Neural progenitor cell (in vitro differentiated cells): ENCODE measurements around the gene CHGA. TPM values are rescaled to one million over a fixed set of nuclear protein-coding genes. Genes with fewer than 3 reads are reported as not detected.

Experiments
- DNase-seq: peaks from one replicate; pipeline ENCODE4 v3.0.0-alpha.2; 2016; ENCODE audit warnings: low spot score
- H2AFZ ChIP-seq: fragments of 200-600 bp; sonication (generic); replicated peaks from 2 replicates; pipeline ENCODE4 v1.6.1; 2016; ENCODE audit warnings: antibody characterized with exemption
- H3F3A ChIP-seq: fragments of 200-600 bp; sonication (generic); 2 replicates; pipeline ENCODE4 v1.6.1; 2016; ENCODE audit warnings: antibody characterized with exemption, low read depth
- H3K27ac ChIP-seq: fragments of 200-600 bp; sonication (generic); 2 replicates; pipeline ENCODE4 v1.5.1; 2016; ENCODE audit warnings: mild to moderate bottlenecking
- H3K27me3 ChIP-seq: fragments of 200-600 bp; sonication (generic); 2 replicates; pipeline ENCODE4 v1.6.1; 2016; ENCODE audit warnings: mild to moderate bottlenecking, moderate library complexity
- H3K36me3 ChIP-seq: fragments of 200-600 bp; sonication (generic); 2 replicates; pipeline ENCODE4 v1.5.1; 2016
- H3K4me1 ChIP-seq: fragments of 200-600 bp; sonication (generic); 2 replicates; pipeline ENCODE4 v1.6.1; 2016; ENCODE audit warnings: mixed run types
- H3K4me2 ChIP-seq: fragments of 200-600 bp; sonication (generic); 2 replicates; pipeline ENCODE4 v1.6.1; 2016
- H3K4me3 ChIP-seq: fragments of 200-600 bp; sonication (generic); 2 replicates; pipeline ENCODE4 v1.5.1; 2016
- H3K79me2 ChIP-seq: fragments of 200-600 bp; sonication (generic); 2 replicates; pipeline ENCODE4 v1.6.1; 2016; ENCODE audit warnings: low read depth
- H3K9ac ChIP-seq: fragments of 200-600 bp; sonication (generic); 2 replicates; pipeline ENCODE4 v1.6.1; 2016
- H3K9me3 ChIP-seq: fragments of 200-600 bp; sonication (generic); 2 replicates; pipeline ENCODE4 v1.5.1; 2016; ENCODE audit warnings: low read depth
- H4K20me1 ChIP-seq: fragments of 200-600 bp; sonication (generic); 2 replicates; pipeline ENCODE4 v1.6.1; 2016; ENCODE audit warnings: low read depth
- H3K27ac Mint-ChIP-seq: 3 replicates; pipeline ENCODE4 v1.8.0; 2021; ENCODE audit warnings: mixed read lengths
- H3K27me3 Mint-ChIP-seq: 2 replicates; pipeline ENCODE4 v1.8.0; 2022; ENCODE audit warnings: low read depth, mild to moderate bottlenecking, inconsistent platforms, moderate library complexity, mixed read lengths; ENCODE audit not compliant: insufficient read depth
- H3K36me3 Mint-ChIP-seq: 3 replicates; pipeline ENCODE4 v1.8.0; 2021; ENCODE audit warnings: mixed read lengths
- H3K4me1 Mint-ChIP-seq: 3 replicates; pipeline ENCODE4 v1.8.0; 2021; ENCODE audit warnings: mixed read lengths
- H3K4me3 Mint-ChIP-seq: 3 replicates; pipeline ENCODE4 v1.8.0; 2021; ENCODE audit warnings: mild to moderate bottlenecking, moderate library complexity, mixed read lengths
- H3K9me3 Mint-ChIP-seq: 3 replicates; pipeline ENCODE4 v1.8.0; 2020; ENCODE audit warnings: mixed read lengths
- EZH2 ChIP-seq: fragments of 200-600 bp; sonication (generic); IDR thresholded peaks from 2 replicates; pipeline ENCODE4 v1.6.1; 2017; ENCODE audit warnings: antibody characterized with exemption, mild to moderate bottlenecking, moderate library complexity
- EZH2phosphoT487 ChIP-seq: fragments of 200-600 bp; sonication (generic); IDR thresholded peaks from 2 replicates; pipeline ENCODE4 v1.6.1; 2017; ENCODE audit warnings: antibody characterized with exemption
- total RNA-seq: library from RNA; depleted of rRNA; stranded (reverse); fragments of >200 nt; gene quantifications from 2 replicates; pipeline ENCODE4 v1.2.3, GENCODE V29; 2015; ENCODE audit warnings: low replicate concordance
- TF ChIP-seq, protein P1 (sequence below): fragments of 200-600 bp; sonication (generic); IDR thresholded peaks from 2 replicates; pipeline ENCODE4 v1.5.1; 2017; ENCODE audit warnings: antibody characterized with exemption, mild to moderate bottlenecking

Gene CHGA
- total RNA-seq, 1 donor from 2014 or later: not detected

DNA sequence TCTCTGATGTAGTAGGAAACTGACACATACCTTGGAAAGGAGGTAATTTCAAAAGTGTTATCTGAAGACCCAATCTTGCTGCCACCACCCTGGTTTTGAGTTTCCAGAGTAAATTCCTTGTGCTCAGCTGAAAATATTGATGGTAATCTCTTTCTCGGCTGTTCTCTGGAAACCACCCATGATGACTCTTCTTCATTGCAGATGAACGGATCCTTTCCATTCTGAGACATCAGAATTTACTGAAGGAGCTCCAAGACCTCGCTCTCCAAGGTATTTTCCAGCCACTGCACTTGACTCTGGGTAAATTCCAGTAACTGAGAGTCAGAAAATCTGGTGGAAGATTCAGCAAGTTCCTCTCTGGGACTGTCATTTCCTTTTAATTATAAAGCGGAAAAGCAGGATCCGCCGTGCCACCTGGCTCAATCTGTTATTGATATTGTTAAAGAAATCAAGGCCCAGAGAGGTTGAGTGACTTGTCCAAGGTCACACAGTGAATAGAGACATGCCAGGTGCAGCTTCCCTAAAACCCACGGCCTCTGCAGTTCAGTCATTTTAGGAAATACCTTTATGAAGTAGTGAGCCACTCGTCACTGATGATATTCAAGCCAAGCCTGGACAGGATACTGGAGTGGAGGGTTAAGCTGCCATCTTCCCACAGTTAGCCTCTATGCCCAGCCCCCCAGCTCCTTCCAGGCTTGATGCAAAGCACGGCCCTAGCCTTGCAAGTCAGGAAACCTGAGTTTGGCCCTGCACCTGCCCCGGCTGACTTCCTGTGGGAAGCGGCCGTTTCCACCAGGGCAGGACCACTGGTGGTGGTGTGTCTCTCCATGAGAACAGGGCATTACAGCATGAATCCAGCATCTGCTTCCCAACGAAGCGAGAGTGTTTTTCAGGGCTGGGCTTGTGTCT lies 4.7 kb downstream of the CHGA start:
- Histone ChIP-seq H3K9me3 (no peaks in the 10 kb centered on the region), H3K79me2 (no peaks in the 10 kb centered on the region), H3K4me3 (no peak overlapping the region), H3K4me1 (no peaks in the 10 kb centered on the region), H2AFZ (no peak overlapping the region), H3K9ac (no peak overlapping the region), H3K4me2 (no peak overlapping the region), H3K27ac (no peak overlapping the region), H4K20me1 (peaks cover 8% of the 10 kb centered on the region), H3K36me3 (no peaks in the 10 kb centered on the region), H3F3A (no peaks in the 10 kb centered on the region), H3K27me3 (peaks cover 36% of the 10 kb centered on the region)
- no peak for TF ChIP-seq EZH2phosphoT487
- TF ChIP-seq, protein P1, sequence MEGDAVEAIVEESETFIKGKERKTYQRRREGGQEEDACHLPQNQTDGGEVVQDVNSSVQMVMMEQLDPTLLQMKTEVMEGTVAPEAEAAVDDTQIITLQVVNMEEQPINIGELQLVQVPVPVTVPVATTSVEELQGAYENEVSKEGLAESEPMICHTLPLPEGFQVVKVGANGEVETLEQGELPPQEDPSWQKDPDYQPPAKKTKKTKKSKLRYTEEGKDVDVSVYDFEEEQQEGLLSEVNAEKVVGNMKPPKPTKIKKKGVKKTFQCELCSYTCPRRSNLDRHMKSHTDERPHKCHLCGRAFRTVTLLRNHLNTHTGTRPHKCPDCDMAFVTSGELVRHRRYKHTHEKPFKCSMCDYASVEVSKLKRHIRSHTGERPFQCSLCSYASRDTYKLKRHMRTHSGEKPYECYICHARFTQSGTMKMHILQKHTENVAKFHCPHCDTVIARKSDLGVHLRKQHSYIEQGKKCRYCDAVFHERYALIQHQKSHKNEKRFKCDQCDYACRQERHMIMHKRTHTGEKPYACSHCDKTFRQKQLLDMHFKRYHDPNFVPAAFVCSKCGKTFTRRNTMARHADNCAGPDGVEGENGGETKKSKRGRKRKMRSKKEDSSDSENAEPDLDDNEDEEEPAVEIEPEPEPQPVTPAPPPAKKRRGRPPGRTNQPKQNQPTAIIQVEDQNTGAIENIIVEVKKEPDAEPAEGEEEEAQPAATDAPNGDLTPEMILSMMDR: no peak
- TF ChIP-seq EZH2: no peak
- Mint-ChIP-seq H3K9me3 (no peaks in the 10 kb centered on the region), H3K27ac (no peak overlapping the region), H3K27me3 (peaks cover 16% of the 10 kb centered on the region), H3K4me3 (no peak overlapping the region), H3K36me3 (no peaks in the 10 kb centered on the region), H3K4me1 (peaks cover 1% of the 10 kb centered on the region)
- no peak for DNase-seq

DNA sequence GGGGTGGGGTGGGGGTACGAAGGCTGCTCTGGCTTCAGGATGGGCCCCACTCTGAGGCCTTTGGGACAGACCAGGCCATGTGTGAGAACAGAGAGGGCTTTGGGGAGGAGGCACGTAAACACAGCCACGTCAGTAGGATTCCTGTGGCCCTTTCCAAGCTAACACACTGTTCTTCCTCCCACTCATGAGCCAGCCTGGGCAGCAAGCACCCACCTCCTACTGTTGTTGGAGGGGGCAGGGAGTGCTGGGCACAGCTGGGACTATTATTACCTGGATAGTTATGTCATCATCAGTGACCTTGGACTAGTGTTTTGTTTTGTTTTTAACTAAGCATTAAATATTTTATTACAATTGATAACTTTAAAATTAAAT lies 5.3 kb downstream of the CHGA start:
- H3F3A ChIP-seq: no peaks in the 10 kb centered on the region
- no peak overlapping the region for H3K4me3 Mint-ChIP-seq
- no peaks in the 10 kb centered on the region for H3K4me1 Mint-ChIP-seq
- no peak overlapping the region for H2AFZ ChIP-seq
- H3K9me3 Mint-ChIP-seq: no peaks in the 10 kb centered on the region
- H3K36me3 ChIP-seq: no peaks in the 10 kb centered on the region
- no peaks in the 10 kb centered on the region for H3K4me1 ChIP-seq
- no peak overlapping the region for H3K4me2 ChIP-seq
- no peaks in the 10 kb centered on the region for H3K9me3 ChIP-seq
- no peaks in the 10 kb centered on the region for H3K79me2 ChIP-seq
- H3K9ac ChIP-seq: no peak overlapping the region
- DNase-seq: no peak
- TF ChIP-seq EZH2 (no peak), EZH2phosphoT487 (no peak)
- TF ChIP-seq, protein P1: no peak
- H3K4me3 ChIP-seq: no peak overlapping the region
- H3K27me3 ChIP-seq: peaks cover 31% of the 10 kb centered on the region
- no peak overlapping the region for H3K27ac Mint-ChIP-seq
- peaks cover 14% of the 10 kb centered on the region for H3K27me3 Mint-ChIP-seq
- no peaks in the 10 kb centered on the region for H3K36me3 Mint-ChIP-seq
- peaks cover 8% of the 10 kb centered on the region for H4K20me1 ChIP-seq
- no peak overlapping the region for H3K27ac ChIP-seq

DNA sequence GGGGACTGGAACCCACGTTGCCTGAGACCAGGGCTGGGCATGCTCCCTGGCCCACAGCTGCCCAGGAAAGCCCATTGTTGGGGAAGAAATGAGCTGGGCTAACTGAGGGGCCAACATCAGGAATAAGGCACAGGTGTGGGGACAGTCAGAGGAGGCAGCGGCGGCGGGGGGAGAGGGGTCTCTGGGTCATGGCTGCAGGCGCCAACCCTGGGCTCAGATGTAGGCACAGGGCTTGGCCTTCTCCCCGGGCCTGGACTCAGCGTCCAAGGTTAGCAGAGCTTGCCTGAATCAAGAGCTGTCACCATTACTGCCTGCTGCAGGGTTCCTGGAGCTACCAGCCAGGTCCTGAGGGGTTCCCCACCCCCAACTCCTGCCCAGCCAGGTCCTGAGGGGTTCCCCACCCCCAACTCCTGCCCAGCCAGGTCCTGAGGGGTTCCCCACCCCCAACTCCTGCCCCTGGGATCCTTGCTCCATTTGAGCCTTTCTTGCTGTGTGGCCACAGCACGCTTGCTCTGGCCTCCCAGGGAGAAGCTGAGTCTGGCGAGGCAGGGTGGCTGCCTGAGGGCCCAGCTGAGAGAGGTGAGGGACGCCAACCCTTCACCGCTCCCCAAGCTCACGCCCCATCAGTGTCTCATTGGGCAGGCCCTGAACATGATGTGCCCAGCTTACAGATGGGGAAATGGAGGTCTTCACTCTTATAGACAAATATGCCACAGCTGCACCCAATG lies 6.2 kb downstream of the CHGA start:
- no peak overlapping the region for H2AFZ ChIP-seq
- no peak overlapping the region for H3K27ac ChIP-seq
- no peaks in the 10 kb centered on the region for H3F3A ChIP-seq
- no peaks in the 10 kb centered on the region for H3K9me3 ChIP-seq
- Mint-ChIP-seq H3K9me3 (no peaks in the 10 kb centered on the region), H3K27me3 (peaks cover 15% of the 10 kb centered on the region), H3K27ac (no peak overlapping the region), H3K4me3 (no peak overlapping the region), H3K36me3 (no peaks in the 10 kb centered on the region), H3K4me1 (no peaks in the 10 kb centered on the region)
- H3K79me2 ChIP-seq: no peaks in the 10 kb centered on the region
- DNase-seq: no peak
- H3K4me2 ChIP-seq: no peak overlapping the region
- TF ChIP-seq EZH2: no peak
- TF ChIP-seq, protein P1: no peak
- no peak for TF ChIP-seq EZH2phosphoT487
- no peak overlapping the region for H3K9ac ChIP-seq
- H3K36me3 ChIP-seq: no peaks in the 10 kb centered on the region
- no peaks in the 10 kb centered on the region for H3K4me1 ChIP-seq
- H4K20me1 ChIP-seq: peaks cover 1% of the 10 kb centered on the region
- H3K27me3 ChIP-seq: peaks cover 23% of the 10 kb centered on the region
- no peak overlapping the region for H3K4me3 ChIP-seq
